PFSK-1 (cell line): Measurements from ENCODE around the gene HK1.

Experiments used
- SIN3A ChIP-seq: IDR thresholded peaks from 2 replicates; pipeline ENCODE4 v1.6.1; 2012; ENCODE audit warnings: mild to moderate bottlenecking, low read length, moderate library complexity, borderline replicate concordance; ENCODE audit not compliant: insufficient read depth
- TF ChIP-seq, protein P1 (sequence below), 2 experiments: IDR thresholded peaks; 2 replicates each; pipeline versions ENCODE4 v1.6.1 to v1.8.0; 2011 to 2012; ENCODE audit warnings: low read depth in 2 of 2, low read length in 2 of 2, control low read depth in 1 of 2, inconsistent platforms in 1 of 2, mild to moderate bottlenecking in 1 of 2, moderate library complexity in 1 of 2; ENCODE audit not compliant: insufficient read depth in 1 of 2

DNA sequence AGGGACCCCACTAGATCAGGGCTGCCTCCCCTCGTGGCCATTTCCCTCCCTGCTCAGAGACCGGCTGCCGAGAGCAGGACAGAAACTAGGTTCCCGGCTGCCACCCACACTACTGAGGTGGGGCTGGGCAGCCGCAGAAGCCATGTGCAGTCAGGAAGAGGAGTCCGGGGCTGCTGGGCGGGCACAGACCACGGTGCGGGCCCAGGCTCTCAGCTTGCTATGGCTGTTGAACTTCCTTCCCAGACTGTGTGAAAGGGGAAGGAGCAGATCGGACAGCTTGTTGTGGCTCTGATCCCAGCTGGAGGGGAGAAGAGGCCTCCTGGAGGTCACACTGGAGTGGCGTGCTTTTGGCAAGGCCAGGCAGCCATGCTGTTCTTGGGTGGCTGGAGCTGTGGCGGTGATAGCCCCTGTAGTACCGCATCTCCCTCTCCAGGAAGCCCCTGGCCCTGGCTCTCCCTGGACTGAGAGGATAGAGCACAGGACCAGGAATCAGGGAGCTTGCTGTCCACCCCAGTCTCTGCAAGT, 56.8 kb downstream of the HK1 start:
- TF ChIP-seq, protein P1, sequence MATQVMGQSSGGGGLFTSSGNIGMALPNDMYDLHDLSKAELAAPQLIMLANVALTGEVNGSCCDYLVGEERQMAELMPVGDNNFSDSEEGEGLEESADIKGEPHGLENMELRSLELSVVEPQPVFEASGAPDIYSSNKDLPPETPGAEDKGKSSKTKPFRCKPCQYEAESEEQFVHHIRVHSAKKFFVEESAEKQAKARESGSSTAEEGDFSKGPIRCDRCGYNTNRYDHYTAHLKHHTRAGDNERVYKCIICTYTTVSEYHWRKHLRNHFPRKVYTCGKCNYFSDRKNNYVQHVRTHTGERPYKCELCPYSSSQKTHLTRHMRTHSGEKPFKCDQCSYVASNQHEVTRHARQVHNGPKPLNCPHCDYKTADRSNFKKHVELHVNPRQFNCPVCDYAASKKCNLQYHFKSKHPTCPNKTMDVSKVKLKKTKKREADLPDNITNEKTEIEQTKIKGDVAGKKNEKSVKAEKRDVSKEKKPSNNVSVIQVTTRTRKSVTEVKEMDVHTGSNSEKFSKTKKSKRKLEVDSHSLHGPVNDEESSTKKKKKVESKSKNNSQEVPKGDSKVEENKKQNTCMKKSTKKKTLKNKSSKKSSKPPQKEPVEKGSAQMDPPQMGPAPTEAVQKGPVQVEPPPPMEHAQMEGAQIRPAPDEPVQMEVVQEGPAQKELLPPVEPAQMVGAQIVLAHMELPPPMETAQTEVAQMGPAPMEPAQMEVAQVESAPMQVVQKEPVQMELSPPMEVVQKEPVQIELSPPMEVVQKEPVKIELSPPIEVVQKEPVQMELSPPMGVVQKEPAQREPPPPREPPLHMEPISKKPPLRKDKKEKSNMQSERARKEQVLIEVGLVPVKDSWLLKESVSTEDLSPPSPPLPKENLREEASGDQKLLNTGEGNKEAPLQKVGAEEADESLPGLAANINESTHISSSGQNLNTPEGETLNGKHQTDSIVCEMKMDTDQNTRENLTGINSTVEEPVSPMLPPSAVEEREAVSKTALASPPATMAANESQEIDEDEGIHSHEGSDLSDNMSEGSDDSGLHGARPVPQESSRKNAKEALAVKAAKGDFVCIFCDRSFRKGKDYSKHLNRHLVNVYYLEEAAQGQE (IDR thresholded peaks at IDR 0.05; ENCODE audit: insufficient read depth in 1 of 2, low read depth in 2 of 2, low read length in 2 of 2): no peak
- TF ChIP-seq SIN3A: no peak
